AG20443 (cell line): Measurements from ENCODE around the gene CACNB3.
"Not testable (repeated sequence)": the region's sequence is repeated elsewhere in the genome, so short reads cannot be mapped to it uniquely, and the experiment has no call there.

Source experiments
- DNase-seq: peaks from one replicate; pipeline ENCODE4 v3.0.0; 2012; ENCODE audit warnings: low spot score, mixed read lengths

CACNB3 gene

GRCh38 chr12:48854932-48855331 lies 36.6 kb downstream of the CACNB3 start:
- DNase-seq: not testable (repeated sequence)

- no peak for DNase-seq
These were observed 38.1 kb downstream of the CACNB3 start for GRCh38 chr12:48856379-48856778.

DNA sequence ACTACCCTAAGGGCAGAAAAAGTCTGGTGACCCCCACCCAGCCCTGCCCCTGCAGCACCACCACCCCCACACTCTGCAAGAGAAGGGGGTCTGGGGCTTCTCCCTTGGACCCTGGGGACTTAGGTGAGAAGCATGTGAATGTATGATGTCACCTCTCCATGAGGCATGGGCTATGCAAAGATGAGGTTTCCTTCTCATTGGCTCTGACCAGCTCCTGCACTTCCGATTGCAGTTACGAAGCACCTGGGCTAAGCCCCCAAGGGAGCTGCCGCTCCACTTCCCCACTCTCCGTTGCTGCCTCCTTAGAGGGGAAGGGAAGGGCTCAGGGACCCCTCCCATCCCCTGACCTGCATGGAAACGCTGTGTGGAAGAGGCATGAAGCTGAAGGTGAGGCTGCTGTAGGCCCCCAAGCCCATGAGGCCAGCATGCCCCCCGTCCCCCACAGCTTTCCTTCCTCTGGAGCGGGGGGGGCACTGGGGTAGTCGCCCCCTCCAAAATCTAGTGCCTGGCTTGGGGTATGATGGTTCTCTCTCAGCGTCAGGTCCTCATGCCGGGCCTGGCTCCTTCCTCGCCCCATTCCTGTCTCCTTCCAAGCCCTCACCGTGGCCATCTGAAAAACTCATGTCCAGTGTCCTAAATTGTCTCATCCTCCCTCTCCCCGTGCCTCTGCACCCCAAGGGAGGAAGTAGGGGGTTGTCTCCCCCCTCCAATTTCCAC lies 39.1 kb downstream of the CACNB3 start:
- no peak for DNase-seq

DNA sequence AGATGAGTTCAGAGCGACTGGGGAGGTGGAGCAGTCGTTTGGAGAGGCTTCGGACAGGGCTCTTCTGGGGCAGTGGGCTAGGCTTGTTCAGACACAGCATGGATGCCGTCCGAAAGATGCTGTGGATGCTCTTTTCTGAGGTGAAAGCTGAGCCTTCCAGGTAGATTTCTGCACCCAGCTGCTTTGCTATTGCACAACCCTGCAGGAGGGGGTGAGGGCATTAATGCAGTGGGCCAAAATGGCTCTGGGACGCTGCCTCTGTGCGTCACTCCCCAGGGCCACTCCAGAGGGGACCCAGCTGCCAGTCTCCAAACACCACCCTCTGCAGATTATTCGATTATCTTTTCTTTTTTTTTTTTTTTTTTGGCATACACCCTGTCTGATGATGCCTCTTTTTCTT lies 39.7 kb downstream of the CACNB3 start:
- DNase-seq: no peak

- no peak for DNase-seq
These were observed 41.3 kb downstream of the CACNB3 start for GRCh38 chr12:48859607-48860006.

- not testable (repeated sequence) for DNase-seq
These were observed 41.9 kb downstream of the CACNB3 start for GRCh38 chr12:48860236-48860635.

DNA sequence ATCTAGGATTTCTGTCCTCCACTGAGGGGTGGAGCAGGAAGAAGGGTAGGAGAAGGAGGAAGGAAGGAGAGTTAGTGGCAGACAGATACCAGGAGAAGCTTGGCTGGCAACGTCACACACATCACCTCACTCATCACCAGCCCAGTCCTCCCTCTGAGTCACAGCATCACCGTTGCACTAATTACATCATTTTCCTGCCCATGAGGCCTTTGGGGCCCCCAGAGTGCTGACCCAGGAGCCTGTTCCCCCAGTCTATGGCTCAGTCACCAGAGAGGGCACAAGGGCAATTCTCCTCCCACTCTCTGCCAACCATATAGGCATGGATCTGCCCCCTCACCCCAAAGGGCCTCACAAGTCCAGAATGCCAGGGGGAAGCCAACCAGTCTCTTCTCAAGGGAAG lies 42.8 kb downstream of the CACNB3 start:
- no peak for DNase-seq

- DNase-seq: no peak
These were observed 44.5 kb downstream of the CACNB3 start for GRCh38 chr12:48862760-48863159.

DNA sequence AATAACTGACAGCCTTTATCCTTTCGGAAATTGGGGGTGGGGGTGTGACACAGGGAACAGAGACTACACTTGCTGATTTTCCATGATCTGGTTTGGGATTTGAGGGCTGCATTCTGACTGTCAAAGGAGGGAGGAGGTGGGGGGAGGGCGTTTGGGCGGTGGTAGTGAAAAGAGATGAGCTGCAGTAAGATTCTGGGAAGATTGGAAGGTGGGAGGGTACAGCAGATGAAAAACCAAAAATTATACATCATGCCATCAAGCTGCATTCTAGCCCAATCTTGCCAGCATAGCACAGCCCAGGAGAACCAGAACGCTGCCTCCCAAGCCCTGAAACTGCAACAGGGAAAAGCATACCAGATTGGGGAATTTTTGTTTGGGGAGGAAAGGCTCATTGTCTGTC lies 45.0 kb downstream of the CACNB3 start:
- no peak for DNase-seq

GRCh38 chr12:48865281-48866051 lies 47.2 kb downstream of the CACNB3 start, which contains the start of gene RND1:
Gene RND1 (minus strand): TSS chr12:48865870. CDS start chr12:48865767, 103 bp downstream.
- peak; percentile 95 for DNase-seq

GRCh38 chr12:48866052-48866711 lies 47.9 kb downstream of the CACNB3 start:
- DNase-seq: no peak

DNA sequence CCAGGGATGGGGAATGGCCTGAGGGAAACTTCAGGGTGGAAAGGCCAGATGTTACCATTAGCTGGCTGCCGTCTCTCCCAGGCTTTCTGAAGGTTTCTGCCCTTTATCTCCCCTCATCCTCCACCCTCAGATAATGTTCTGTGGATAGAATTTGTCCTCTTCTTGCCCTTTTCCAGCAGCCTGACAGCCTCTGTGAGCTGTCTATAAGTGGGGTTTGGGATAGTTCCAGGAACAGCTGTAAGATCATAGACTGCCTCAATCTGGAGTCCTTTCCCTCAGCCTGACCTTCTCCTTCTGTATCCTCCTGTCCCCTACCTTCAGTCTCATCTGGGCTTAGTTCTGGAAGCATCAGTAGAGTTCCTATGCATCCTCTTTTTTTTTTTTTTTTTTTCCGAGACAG lies 50.2 kb downstream of the CACNB3 start:
- no peak for DNase-seq

DNA sequence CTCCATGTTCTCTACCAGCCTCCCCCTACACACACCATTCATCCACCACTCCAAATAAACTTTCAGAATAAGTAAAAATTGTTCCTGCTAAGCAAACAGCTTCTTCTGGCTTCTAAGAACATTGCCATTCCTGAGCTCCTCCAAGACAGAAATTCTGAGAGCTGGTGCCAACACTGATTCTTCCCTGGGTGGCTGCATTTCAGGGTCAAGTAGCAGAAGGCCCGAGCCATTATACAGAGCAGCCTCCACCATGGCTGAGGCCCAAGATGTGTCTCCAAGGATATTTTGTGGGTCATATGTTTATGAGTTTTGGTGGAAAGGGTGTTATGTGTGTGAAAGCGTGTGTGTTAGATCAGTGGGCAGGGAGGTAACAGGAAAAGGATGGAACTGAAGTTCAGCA lies 50.9 kb downstream of the CACNB3 start:
- no peak for DNase-seq

DNA sequence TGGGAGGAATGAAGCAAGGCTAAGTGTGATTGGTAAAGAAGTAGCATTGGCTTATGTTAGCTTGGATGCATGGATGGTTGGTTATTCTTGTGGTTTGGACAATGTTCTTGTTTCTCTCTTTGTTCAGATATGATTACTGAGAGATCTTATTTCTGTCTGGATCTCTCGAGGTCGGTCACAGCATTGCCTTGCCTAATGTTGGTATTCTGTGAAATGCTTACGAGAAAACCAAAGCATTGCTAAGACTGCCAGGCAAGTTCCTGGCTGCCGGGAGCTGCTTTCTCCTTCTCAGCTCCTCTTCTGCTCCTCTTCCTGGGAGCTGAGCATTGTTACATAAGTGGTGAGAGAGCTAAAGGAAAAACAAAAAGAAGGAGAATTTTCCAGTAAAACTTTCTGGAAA lies 54.8 kb downstream of the CACNB3 start:
- no peak for DNase-seq

DNA sequence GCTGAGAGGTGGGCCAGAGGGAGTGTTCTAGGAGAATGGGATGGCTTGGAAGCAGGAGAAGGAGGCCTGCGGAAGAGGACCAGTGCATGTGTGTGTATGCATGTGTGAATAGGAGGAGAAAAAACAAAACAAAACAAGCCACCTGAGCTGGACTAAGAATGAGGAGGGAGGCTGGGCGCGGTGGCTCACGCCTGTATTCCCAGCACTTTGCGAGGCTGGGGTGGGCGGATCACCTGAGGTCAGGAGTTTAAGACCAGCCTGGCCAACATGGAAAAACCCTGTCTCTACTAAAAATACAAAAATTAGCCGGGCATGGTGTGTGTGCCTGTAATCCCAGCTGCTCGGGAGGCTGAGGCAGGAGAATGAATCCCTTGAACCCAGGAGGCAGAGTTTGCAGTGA lies 55.2 kb downstream of the CACNB3 start:
- DNase-seq: not testable (repeated sequence)

GRCh38 chr12:48875944-48876515 lies 57.7 kb downstream of the CACNB3 start:
- no peak for DNase-seq
